GM19324 (cell line): ENCODE data around the gene ALDH2.
"Not testable (repeated sequence)": the region's sequence is repeated elsewhere in the genome, so short reads cannot be mapped to it uniquely, and the experiment has no call there.

Experiments
- ATAC-seq: cut with Tn5 transposase; IDR thresholded peaks from one replicate; pipeline ENCODE4 v1.9.1; 2021; ENCODE audit warnings: mild to moderate bottlenecking, moderate library complexity; ENCODE audit not compliant: unreplicated experiment, low FRiP score

The ALDH2 gene

GRCh38 chr12:111781085-111781658 is 14.4 kb downstream of the ALDH2 start:
- ATAC-seq: no peak

- no peak for ATAC-seq
Observed at GRCh38 chr12:111783046-111783445, 16.3 kb downstream of the ALDH2 start.

GRCh38 chr12:111784953-111785352 is 18.2 kb downstream of the ALDH2 start:
- no peak for ATAC-seq

GRCh38 chr12:111785651-111786050 is 18.9 kb downstream of the ALDH2 start:
- ATAC-seq: no peak

- ATAC-seq: no peak
Observed at GRCh38 chr12:111788178-111788654, 21.5 kb downstream of the ALDH2 start.

- no peak for ATAC-seq
Observed at GRCh38 chr12:111789779-111790178, 23.0 kb downstream of the ALDH2 start.

GRCh38 chr12:111791507-111791906 is 24.8 kb downstream of the ALDH2 start:
- ATAC-seq: no peak

- ATAC-seq: no peak
Observed at GRCh38 chr12:111792155-111792855, 25.6 kb downstream of the ALDH2 start.

- ATAC-seq: no peak
Observed at GRCh38 chr12:111792856-111793235, 26.1 kb downstream of the ALDH2 start.

GRCh38 chr12:111798182-111798581 is 31.4 kb downstream of the ALDH2 start:
- ATAC-seq: no peak

GRCh38 chr12:111799758-111800157 is 33.0 kb downstream of the ALDH2 start:
- ATAC-seq: no peak

- no peak for ATAC-seq
Observed at GRCh38 chr12:111803038-111803626, 36.4 kb downstream of the ALDH2 start.

- ATAC-seq: no peak
Observed at GRCh38 chr12:111803851-111804250, 37.1 kb downstream of the ALDH2 start.

- ATAC-seq: no peak
Observed at GRCh38 chr12:111806304-111806703, 39.6 kb downstream of the ALDH2 start.

- no peak for ATAC-seq
Observed at GRCh38 chr12:111807232-111807631, 40.5 kb downstream of the ALDH2 start.

- no peak for ATAC-seq
Observed at GRCh38 chr12:111812881-111813741, 46.4 kb downstream of the ALDH2 start.

GRCh38 chr12:111816065-111816615 is 49.4 kb downstream of the ALDH2 start:
- no peak for ATAC-seq

- ATAC-seq: not testable (repeated sequence)
Observed at GRCh38 chr12:111816898-111817297, 50.2 kb downstream of the ALDH2 start.

GRCh38 chr12:111818340-111818739 is 51.6 kb downstream of the ALDH2 start:
- no peak for ATAC-seq
